Brain microvascular endothelial cell (primary cell): ENCODE measurements around the gene ELAVL4.

Experiments used
- DNase-seq: peaks from one replicate; pipeline ENCODE4 v3.0.0-alpha.2; 2020
- H3K27ac ChIP-seq: fragments of 250-450 bp; sonication (Bioruptor Pico); 2 replicates; pipeline ENCODE4 v1.5.1; 2020; ENCODE audit warnings: mild to moderate bottlenecking, moderate library complexity
- H3K27me3 ChIP-seq: fragments of 250-450 bp; sonication (Bioruptor Pico); replicated peaks from 2 replicates; pipeline ENCODE4 v1.5.1; 2020; ENCODE audit warnings: mild to moderate bottlenecking
- H3K36me3 ChIP-seq: fragments of 250-450 bp; sonication (Bioruptor Pico); replicated peaks from 2 replicates; pipeline ENCODE4 v1.5.1; 2020; ENCODE audit warnings: mild to moderate bottlenecking
- H3K4me3 ChIP-seq: 2 replicates; pipeline ENCODE4 v1.5.1; 2011; ENCODE audit warnings: low read depth, mild to moderate bottlenecking, control low read depth, low read length, moderate library complexity
- CTCF ChIP-seq: IDR thresholded peaks from 2 replicates; pipeline ENCODE4 v1.5.1; 2011; ENCODE audit warnings: low read depth, mild to moderate bottlenecking, moderate library complexity, low read length, control low read depth, inconsistent platforms; ENCODE audit errors: missing control alignments
- in situ Hi-C: cut with HindIII; loops from 2 replicates; pipeline ENCODE4 v1.10.0; 2017; ENCODE audit warnings: low sequenced_read_pairs, low pct_ligation_motif_present

The ELAVL4 gene

GRCh38 chr1:50147191-50147850 is 38.6 kb downstream of the ELAVL4 start:
- TF ChIP-seq CTCF = no peak
- Histone ChIP-seq H3K4me3 (no peak overlapping the region), H3K36me3 (no peaks in the 10 kb centered on the region), H3K27ac (no peak overlapping the region), H3K27me3 (no peaks in the 10 kb centered on the region)
- in situ Hi-C loops = no loop called here
- no peak for DNase-seq

- in situ Hi-C loops = no loop called here
- no peak for DNase-seq
- Histone ChIP-seq H3K27me3 (no peaks in the 10 kb centered on the region), H3K27ac (no peak overlapping the region), H3K36me3 (no peaks in the 10 kb centered on the region), H3K4me3 (no peak overlapping the region)
- no peak for TF ChIP-seq CTCF
Measured at GRCh38 chr1:50148142-50148923, 39.6 kb downstream of the ELAVL4 start.

GRCh38 chr1:50152236-50152635 is 43.5 kb downstream of the ELAVL4 start:
- no peak for TF ChIP-seq CTCF
- no peaks in the 10 kb centered on the region for H3K27me3 ChIP-seq
- H3K4me3 ChIP-seq = no peak overlapping the region
- no peaks in the 10 kb centered on the region for H3K36me3 ChIP-seq
- in situ Hi-C loops = no loop called here
- H3K27ac ChIP-seq = no peak overlapping the region
- DNase-seq = no peak

- Histone ChIP-seq H3K4me3 (no peak overlapping the region), H3K27ac (no peak overlapping the region), H3K36me3 (no peaks in the 10 kb centered on the region), H3K27me3 (no peaks in the 10 kb centered on the region)
- TF ChIP-seq CTCF = no peak
- no peak for DNase-seq
- in situ Hi-C loops = no loop called here
Measured at GRCh38 chr1:50155541-50155940, 46.8 kb downstream of the ELAVL4 start.

GRCh38 chr1:50156241-50157010 is 47.7 kb downstream of the ELAVL4 start:
- no peak for TF ChIP-seq CTCF
- no peak overlapping the region for H3K27ac ChIP-seq
- in situ Hi-C loops = no loop called here
- no peaks in the 10 kb centered on the region for H3K36me3 ChIP-seq
- no peak overlapping the region for H3K4me3 ChIP-seq
- H3K27me3 ChIP-seq = no peaks in the 10 kb centered on the region
- DNase-seq = no peak
